BLaER1 treated with 17β-estradiol and CSF1 and Interleukin-3, amounts not matched to agents 10 nM and 100 nM (cell line): ENCODE data around the gene HOXA2.
A peak's percentile ranks its signal among the peaks of the same experiment; 100 is the strongest.

Experiments used
- H3K27ac ChIP-seq, 11 experiments: shearing (Covaris generic); formaldehyde crosslinking; 2 replicates each; pipeline ENCODE4 v1.8.1; 2022
- H3K27me3 ChIP-seq, 11 experiments: shearing (Covaris generic); formaldehyde crosslinking; 2 replicates each; pipeline ENCODE4 v1.8.1; 2022
- H3K36me3 ChIP-seq, 11 experiments: shearing (Covaris generic); formaldehyde crosslinking; 2 replicates each; pipeline ENCODE4 v1.8.1; 2022
- H3K4me1 ChIP-seq, 10 experiments: shearing (Covaris generic); formaldehyde crosslinking; 2 replicates each; pipeline ENCODE4 v1.8.1; 2022
- H3K4me2 ChIP-seq, 11 experiments: shearing (Covaris generic); formaldehyde crosslinking; 2 replicates each; pipeline ENCODE4 v1.8.1; 2022
- H3K4me3 ChIP-seq, 10 experiments: shearing (Covaris generic); formaldehyde crosslinking; 2 replicates each; pipeline ENCODE4 v1.8.1; 2022
- H3K9ac ChIP-seq, 11 experiments: shearing (Covaris generic); formaldehyde crosslinking; 2 replicates each; pipeline ENCODE4 v1.8.1; 2022
- H3K9me3 ChIP-seq, 11 experiments: shearing (Covaris generic); formaldehyde crosslinking; replicated peaks in 1 of 11; 2 replicates each; pipeline ENCODE4 v1.8.1; 2022
- H4K20me1 ChIP-seq, 11 experiments: shearing (Covaris generic); formaldehyde crosslinking; 2 replicates each; pipeline ENCODE4 v1.8.1; 2022
- Cebpa-rat ChIP-seq, 11 experiments: shearing (Covaris generic); IDR thresholded peaks; 2 replicates each; pipeline ENCODE4 v1.8.1; 2022

The HOXA2 gene

GRCh38 chr7:27064159-27064558, 38.3 kb downstream of the HOXA2 start:
- peak overlapping the region in 7 of 11 experiments; percentile 0 to 45 (median 24); a peak in 8 of 22 replicates for H3K4me2 ChIP-seq
- H3K27me3 ChIP-seq = no peaks in the 10 kb centered on the region
- H3K9ac ChIP-seq = no peak overlapping the region
- no peaks in the 10 kb centered on the region for H3K36me3 ChIP-seq
- no peak overlapping the region for H3K4me3 ChIP-seq
- no peaks in the 10 kb centered on the region for H4K20me1 ChIP-seq
- peaks cover 0 to 14% (median 0%) of the 10 kb centered on the region in 11 experiments; a peak in 1 of 22 replicates for H3K9me3 ChIP-seq
- peaks cover 0 to 29% (median 11%) of the 10 kb centered on the region in 10 experiments; a peak in 11 of 20 replicates for H3K4me1 ChIP-seq
- H3K27ac ChIP-seq = 0 out of 22 replicates have a peak overlapping the region, but pooled peaks of 1 of the 11 experiments have one; percentile 26
- TF ChIP-seq Cebpa-rat (IDR thresholded peaks at IDR 0.05) = no peak

- H3K4me1 ChIP-seq = peaks cover 0 to 29% (median 11%) of the 10 kb centered on the region in 10 experiments; a peak in 11 of 20 replicates
- H3K4me2 ChIP-seq = no peak overlapping the region
- no peak for TF ChIP-seq Cebpa-rat (IDR thresholded peaks at IDR 0.05)
- no peaks in the 10 kb centered on the region for H3K27me3 ChIP-seq
- H3K27ac ChIP-seq = no peak overlapping the region
- H3K9ac ChIP-seq = no peak overlapping the region
- no peak overlapping the region for H3K4me3 ChIP-seq
- no peaks in the 10 kb centered on the region for H4K20me1 ChIP-seq
- H3K9me3 ChIP-seq = peaks cover 0 to 14% (median 0%) of the 10 kb centered on the region in 11 experiments; a peak in 1 of 22 replicates
- no peaks in the 10 kb centered on the region for H3K36me3 ChIP-seq
These were observed 39.5 kb downstream of the HOXA2 start for GRCh38 chr7:27062946-27063345.

GRCh38 chr7:27053153-27053552, 49.3 kb downstream of the HOXA2 start:
- Histone ChIP-seq H3K9me3 (peaks cover 0 to 7% (median 0%) of the 10 kb centered on the region in 11 experiments; a peak in 5 of 22 replicates), H3K9ac (no peak overlapping the region), H3K36me3 (no peaks in the 10 kb centered on the region), H3K4me2 (no peak overlapping the region), H3K4me3 (no peak overlapping the region), H3K27me3 (no peaks in the 10 kb centered on the region), H3K4me1 (no peaks in the 10 kb centered on the region), H3K27ac (no peak overlapping the region), H4K20me1 (no peaks in the 10 kb centered on the region)
- TF ChIP-seq Cebpa-rat (IDR thresholded peaks at IDR 0.05) = no peak

- no peaks in the 10 kb centered on the region for H4K20me1 ChIP-seq
- peaks cover 0 to 9% (median 0%) of the 10 kb centered on the region in 10 experiments; a peak in 3 of 20 replicates for H3K4me1 ChIP-seq
- peaks cover 0 to 11% (median 0%) of the 10 kb centered on the region in 11 experiments; a peak in 5 of 22 replicates for H3K9me3 ChIP-seq
- no peaks in the 10 kb centered on the region for H3K27me3 ChIP-seq
- H3K9ac ChIP-seq = no peak overlapping the region
- no peak overlapping the region for H3K27ac ChIP-seq
- no peaks in the 10 kb centered on the region for H3K36me3 ChIP-seq
- no peak overlapping the region for H3K4me3 ChIP-seq
- no peak overlapping the region for H3K4me2 ChIP-seq
- no peak for TF ChIP-seq Cebpa-rat (IDR thresholded peaks at IDR 0.05)
These were observed 51.0 kb downstream of the HOXA2 start for GRCh38 chr7:27051451-27051850.
